Stomach (tissue), 9 donors: Measurements from ENCODE around the gene KDELR3. TPM values are rescaled to one million over a fixed set of nuclear protein-coding genes. Genes with fewer than 3 reads are reported as not detected.

ENCODE experiments used
- DNase-seq, 2 donors: peaks; one replicate each; pipeline versions ENCODE4 v3.0.0 to v3.0.0-alpha.2; 2013 to 2019
- H3K27ac ChIP-seq, 5 donors: fragments of 200-600 bp in 4 of 5; sonication (generic) in 4 of 5; one replicate each; pipeline ENCODE4 v1.5.1; 2013 to 2019; ENCODE audit warnings: mild to moderate bottlenecking in 1 of 5, moderate library complexity in 1 of 5
- H3K27me3 ChIP-seq, 3 donors: fragments of 200-600 bp; sonication (generic); one replicate each; pipeline ENCODE4 v1.5.1; 2017 to 2019; ENCODE audit warnings: mixed run types in 1 of 3
- H3K36me3 ChIP-seq, 4 donors: fragments of 200-600 bp; sonication (generic); 1 replicate in 3 of 4; 2 replicates in 1 of 4; pipeline ENCODE4 v1.5.1; 2016 to 2019
- H3K4me1 ChIP-seq, 4 donors: fragments of 200-600 bp; sonication (generic); one replicate each; pipeline ENCODE4 v1.5.1; 2016 to 2019
- H3K4me3 ChIP-seq, 4 donors: fragments of 200-600 bp; sonication (generic) in 3 of 4; one replicate each; pipeline ENCODE4 v1.5.1; 2016 to 2019; ENCODE audit warnings: mild to moderate bottlenecking in 1 of 4
- H3K9me3 ChIP-seq, 4 donors: fragments of 200-600 bp; sonication (generic); one replicate each; pipeline ENCODE4 v1.5.1; 2016 to 2019
- CTCF ChIP-seq, 7 experiments: fragments of 450-650 bp in 4 of 7; fragments of 200-600 bp in 3 of 7; sonication (generic) in 3 of 7; IDR thresholded peaks; one replicate each; pipeline ENCODE4 v1.5.1; 2016 to 2019; ENCODE audit warnings: antibody characterized with exemption in 7 of 7, control low read depth in 2 of 7, mild to moderate bottlenecking in 1 of 7
- EP300 ChIP-seq: sonication (generic); formaldehyde crosslinking; IDR thresholded peaks from one replicate; pipeline ENCODE4 v1.6.1; 2017; ENCODE audit warnings: antibody characterized with exemption
- POLR2A ChIP-seq, 4 donors: fragments of 450-650 bp; IDR thresholded peaks; one replicate each; pipeline ENCODE4 v1.6.1; 2016; ENCODE audit warnings: antibody characterized with exemption in 4 of 4, control low read depth in 2 of 4, mild to moderate bottlenecking in 1 of 4, moderate library complexity in 1 of 4
- POLR2AphosphoS5 ChIP-seq, 3 donors: sonication (generic); formaldehyde crosslinking; IDR thresholded peaks; one replicate each; pipeline ENCODE4 v1.6.1; 2016; ENCODE audit warnings: antibody characterized with exemption in 3 of 3
- WGBS, 5 donors: extraction: QIAGEN DNeasy Blood & Tissue Kit in 3 of 5; methylation state at CpG; one replicate each; pipeline versions ENCODE4 v1.1.5 to v1.1.7; 2013 to 2018; 5-methylcytosine and 5-hydroxymethylcytosine counted together
- intact Hi-C: fragments of 100-400 bp; cut with DNase I; formaldehyde crosslinking; loops from one replicate; pipeline ENCODE4 v1.15.1; 2023; ENCODE audit warnings: low total_unique reads
- polyA plus RNA-seq, 3 donors: library from polyadenylated mRNA; stranded (reverse); fragments of 200-250 nt; gene quantifications; one replicate each; pipeline ENCODE4 v1.2.3, GENCODE V29; 2013
- total RNA-seq, 5 donors: library from RNA; depleted of rRNA; stranded (reverse); fragments of >200 nt; gene quantifications; one replicate each; pipeline versions ENCODE4 v1.1.0 to v1.2.3, GENCODE V29; 2014 to 2016
- donor health status: healthy with polysubstance abuse.
- donor health status: Bipolar disorder and iron deficiency.
- donor health status: healthy.

The KDELR3 gene
- total and polyA plus RNA-seq, 8 donors, result 3.6 to 30.7 (median 11.6) TPM; not detected in 1

GRCh38 chr22:38454353-38455075 lies 13.4 kb upstream of the KDELR3 start:
- Histone ChIP-seq H3K9me3 (no peaks in the 10 kb centered on the region), H3K27me3 (peaks cover 15 to 99% (median 70%) of the 10 kb centered on the region in 3 donors), H3K27ac (no peak overlapping the region), H3K4me1 (peaks cover 14 to 24% (median 20%) of the 10 kb centered on the region in 4 donors), H3K4me3 (peak overlapping the region; percentile 45 to 58 (median 49)), H3K36me3 (no peaks in the 10 kb centered on the region)
- WGBS, 5 donors, result 7 to 39% (median 9%) methylated on average over 11 to 67 of the region's 67 CpGs
- peak in 1 of 2 donors; percentile 57 for DNase-seq
- TF ChIP-seq CTCF (IDR thresholded peaks at IDR 0.05) (no peak), POLR2AphosphoS5 (IDR thresholded peaks at IDR 0.05) (no peak), EP300 (no peak), POLR2A (IDR thresholded peaks at IDR 0.05) (no peak)
- intact Hi-C loops, result no loop called here

GRCh38 chr22:38455076-38455529 lies 12.8 kb upstream of the KDELR3 start, which contains the start of gene KCNJ4:
Gene KCNJ4, minus strand, starts transcription at chr22:38455199. Its CDS starts 27,067 bp downstream, at chr22:38428132.
- no peak for DNase-seq
- TF ChIP-seq POLR2A (IDR thresholded peaks at IDR 0.05) (no peak), CTCF (IDR thresholded peaks at IDR 0.05) (no peak), EP300 (no peak), POLR2AphosphoS5 (IDR thresholded peaks at IDR 0.05) (no peak)
- no peaks in the 10 kb centered on the region for H3K9me3 ChIP-seq
- peak within 1 kb of the TSS; percentile 45 to 58 (median 49) for H3K4me3 ChIP-seq
- WGBS, 5 donors, result 0 to 2% (median 1%) methylated on average over 27 to 72 of the region's 76 CpGs; no CpG with 5 or more reads in 2 of the 5 donors
- H3K27me3 ChIP-seq, result peaks cover 15 to 99% (median 74%) of the 10 kb centered on the region in 3 donors
- H3K4me1 ChIP-seq, result peaks cover 14 to 24% (median 20%) of the 10 kb centered on the region in 4 donors
- no peaks in the 10 kb centered on the region for H3K36me3 ChIP-seq
- intact Hi-C loops, result no loop called here
- H3K27ac ChIP-seq, result no peak within 1 kb of the TSS

- H3K9me3 ChIP-seq, result no peaks in the 10 kb centered on the region
- H3K4me3 ChIP-seq, result peak overlapping the region; percentile 45 to 58 (median 49)
- peak in 1 of 2 donors; percentile 76 for DNase-seq
- WGBS, 5 donors, result 0 to 1% (median 1%) methylated on average over 24 to 89 of the region's 90 CpGs
- no peaks in the 10 kb centered on the region for H3K36me3 ChIP-seq
- intact Hi-C loops, result no loop called here
- H3K27ac ChIP-seq, result no peak overlapping the region
- H3K27me3 ChIP-seq, result peaks cover 15 to 99% (median 80%) of the 10 kb centered on the region in 3 donors
- H3K4me1 ChIP-seq, result peaks cover 14 to 24% (median 20%) of the 10 kb centered on the region in 4 donors
- TF ChIP-seq POLR2AphosphoS5 (IDR thresholded peaks at IDR 0.05) (no peak), CTCF (IDR thresholded peaks at IDR 0.05) (no peak)
Observed at GRCh38 chr22:38455530-38456271, 12.2 kb upstream of the KDELR3 start.

- TF ChIP-seq POLR2AphosphoS5 (IDR thresholded peaks at IDR 0.05), result no peak
- no peak for TF ChIP-seq CTCF (IDR thresholded peaks at IDR 0.05)
- no peak for TF ChIP-seq POLR2A (IDR thresholded peaks at IDR 0.05)
- TF ChIP-seq EP300, result no peak
- intact Hi-C loops, result no loop called here
- Histone ChIP-seq H3K36me3 (no peaks in the 10 kb centered on the region), H3K4me1 (peaks cover 14 to 29% (median 24%) of the 10 kb centered on the region in 4 donors), H3K27me3 (peaks cover 15 to 99% (median 84%) of the 10 kb centered on the region in 3 donors), H3K9me3 (no peaks in the 10 kb centered on the region), H3K27ac (no peak overlapping the region), H3K4me3 (peak overlapping the region in 2 of 4 donors; percentile 50 to 58)
- no peak for DNase-seq
- 43 to 70% (median 47%) methylated on average over 12 to 17 of the region's 17 CpGs for WGBS, 5 donors
Observed at GRCh38 chr22:38456272-38456835, 11.5 kb upstream of the KDELR3 start.
